HuH-7.5 (cell line): Measurements from ENCODE around the gene MINDY4.
A peak's percentile ranks its signal among the peaks of the same experiment; 100 is the strongest.

Source experiments
- DNase-seq: peaks from one replicate; pipeline ENCODE4 v3.0.0; 2011; ENCODE audit warnings: low spot score

Gene MINDY4

DNA sequence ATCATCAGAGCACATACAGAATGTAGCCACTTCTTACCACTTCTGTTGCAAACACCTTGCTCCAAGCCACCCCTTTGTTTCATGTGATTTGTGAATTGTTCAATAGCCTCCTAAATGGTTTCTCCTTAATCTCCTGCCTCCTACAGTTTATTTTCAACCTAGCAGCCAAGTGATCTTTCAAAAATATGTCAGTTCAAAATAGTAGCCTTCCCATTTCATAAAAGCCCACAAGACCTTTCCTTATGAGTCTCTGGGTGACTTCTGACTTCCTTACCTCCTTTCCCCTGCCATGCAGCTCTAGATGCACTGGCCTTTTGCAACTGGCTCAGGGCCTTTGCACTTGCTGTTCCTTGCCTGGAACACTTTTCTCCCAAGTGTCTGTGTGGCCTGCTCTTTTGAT lies 4.8 kb downstream of the MINDY4 start:
- DNase-seq = no peak

GRCh38 chr7:30776971-30777370 lies 5.8 kb downstream of the MINDY4 start:
- DNase-seq = no peak

DNA sequence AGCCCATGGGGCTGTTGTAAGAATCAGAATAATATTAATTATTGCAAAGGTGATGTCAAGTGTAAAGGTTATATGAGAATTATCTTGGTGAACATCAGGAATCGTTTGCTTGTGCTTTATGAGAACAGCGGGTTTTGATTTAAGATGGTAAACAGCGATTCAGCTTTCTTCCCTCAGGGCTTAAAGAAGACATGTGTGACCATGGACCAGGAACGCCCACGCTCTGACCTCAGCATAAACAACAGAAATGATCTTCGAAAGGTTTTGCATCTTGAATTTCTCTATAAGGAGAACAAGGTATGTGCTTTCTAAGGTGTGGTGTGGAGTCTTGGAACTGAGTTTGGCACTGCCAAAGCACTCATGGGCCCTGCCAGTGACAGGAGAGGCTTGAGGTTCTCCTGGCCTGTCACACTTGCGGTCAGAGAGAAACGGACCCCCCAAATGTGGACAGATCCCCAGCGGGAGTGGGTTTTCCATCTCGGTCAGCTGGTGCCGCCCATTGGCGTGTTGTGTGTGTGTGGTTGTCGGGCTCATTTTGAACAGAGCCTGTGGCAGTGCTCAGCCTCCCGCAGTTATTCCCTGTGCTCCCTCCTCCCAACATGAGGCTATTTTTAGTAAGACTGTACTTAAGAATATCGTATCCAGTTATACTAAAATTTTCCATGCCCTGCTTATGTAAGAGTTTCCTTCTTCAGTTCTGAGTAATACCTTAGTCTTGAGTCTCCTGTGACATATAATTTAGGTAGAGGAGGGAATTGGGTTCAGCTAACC lies 7.2 kb downstream of the MINDY4 start:
- DNase-seq = no peak

DNA sequence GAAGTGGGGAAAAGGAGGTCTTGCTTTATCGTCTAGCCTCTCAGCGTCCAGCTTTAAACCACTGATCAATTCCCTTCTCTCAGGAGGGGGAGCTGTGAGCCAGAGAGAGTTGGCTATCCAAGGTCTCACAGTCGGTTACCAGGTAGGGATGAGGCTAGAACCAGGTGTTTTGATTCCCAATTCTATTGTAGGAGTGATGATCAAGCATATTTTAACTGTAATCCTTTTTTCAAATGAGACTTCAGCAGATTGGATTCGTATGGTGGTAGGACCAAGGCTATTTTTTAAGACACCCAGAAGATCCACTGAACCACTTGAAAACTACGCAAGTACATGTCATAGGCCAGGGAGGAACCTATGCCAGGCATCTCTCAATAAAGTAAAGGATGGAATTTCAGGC lies 8.4 kb downstream of the MINDY4 start:
- DNase-seq = no peak

DNA sequence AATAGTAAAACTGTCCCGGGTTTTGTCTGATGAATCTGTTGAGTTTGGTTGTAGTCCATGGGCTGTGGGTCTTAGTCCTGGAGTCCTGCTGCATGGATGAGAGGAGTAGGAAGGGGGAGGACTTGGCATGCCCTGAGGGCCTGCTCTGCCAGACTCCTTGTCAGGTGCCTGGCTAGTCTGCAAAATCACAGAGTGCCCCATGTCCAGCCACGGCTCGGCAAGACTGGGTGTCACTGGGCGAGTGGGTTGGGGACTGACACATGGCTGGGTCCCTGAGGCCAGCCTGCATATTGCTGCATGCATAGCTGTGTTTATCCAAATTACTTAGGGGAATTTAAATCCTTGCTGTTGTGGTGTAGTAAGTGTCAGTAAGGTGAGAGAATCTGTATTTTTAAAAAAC lies 9.7 kb downstream of the MINDY4 start:
- no peak for DNase-seq

- no peak for DNase-seq
These were observed 11.5 kb downstream of the MINDY4 start for GRCh38 chr7:30782690-30783089.

GRCh38 chr7:30785786-30786185 lies 14.6 kb downstream of the MINDY4 start:
- DNase-seq = no peak

DNA sequence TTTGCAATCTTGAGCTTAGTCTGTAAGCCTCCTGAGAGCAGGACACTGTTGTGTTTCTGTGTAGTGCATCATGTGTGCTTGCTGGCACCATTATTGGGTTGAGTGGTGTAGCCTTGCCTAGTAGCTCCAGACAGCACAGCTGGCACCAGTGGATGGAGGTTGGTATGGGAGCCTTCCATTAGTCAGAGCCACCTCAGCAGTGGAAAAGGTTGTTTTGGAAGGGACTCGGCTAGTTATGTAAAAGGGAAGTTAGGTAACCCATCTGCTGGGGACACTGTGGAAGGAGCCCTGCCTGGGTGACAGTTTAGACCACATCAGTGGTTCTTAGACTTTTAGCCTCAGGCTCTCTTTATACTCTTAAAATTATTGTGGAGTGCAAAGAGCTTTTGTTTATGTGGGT lies 16.3 kb downstream of the MINDY4 start:
- no peak for DNase-seq

- no peak for DNase-seq
These were observed 17.6 kb downstream of the MINDY4 start for GRCh38 chr7:30788640-30789333.

DNA sequence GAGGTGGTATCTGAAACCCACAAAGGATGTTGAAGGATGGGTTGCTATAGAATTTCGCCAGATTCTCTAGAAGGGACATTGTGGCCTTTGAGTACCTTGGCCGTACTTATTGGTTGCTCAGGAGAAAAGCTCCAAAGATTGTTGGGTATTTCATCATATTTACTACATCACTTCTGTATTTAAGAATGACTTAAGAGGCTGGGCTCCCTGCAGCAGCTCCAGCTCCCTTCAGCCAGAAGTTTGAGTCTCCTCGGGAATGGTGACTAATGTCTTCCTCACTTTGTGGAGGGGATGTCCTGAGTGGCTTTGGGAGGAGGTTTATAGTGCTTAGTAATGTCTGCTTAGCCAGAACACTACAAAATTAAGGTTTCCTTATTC lies 18.1 kb downstream of the MINDY4 start:
- no peak for DNase-seq

GRCh38 chr7:30790356-30790755 lies 19.1 kb downstream of the MINDY4 start:
- no peak for DNase-seq

DNA sequence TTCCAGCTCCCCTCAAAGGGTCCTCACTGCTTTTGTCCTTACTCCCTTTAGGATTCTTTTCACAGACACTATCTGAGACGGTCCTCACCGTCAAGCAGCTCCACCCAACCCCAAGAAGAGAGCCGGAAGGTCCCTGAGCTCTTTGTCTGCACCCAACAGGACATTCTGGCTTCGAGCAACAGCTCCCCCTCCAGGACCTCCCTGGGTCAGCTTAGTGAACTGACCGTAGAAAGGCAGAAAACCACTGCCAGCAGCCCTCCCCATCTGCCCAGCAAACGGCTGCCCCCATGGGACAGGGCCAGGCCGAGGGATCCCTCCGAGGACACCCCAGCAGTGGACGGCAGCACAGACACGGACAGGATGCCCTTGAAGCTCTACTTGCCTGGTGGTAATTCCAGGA lies 19.9 kb downstream of the MINDY4 start:
- DNase-seq = no peak

- no peak for DNase-seq
These were observed 24.1 kb downstream of the MINDY4 start for GRCh38 chr7:30795161-30795948.

GRCh38 chr7:30796105-30796869 lies 25.1 kb downstream of the MINDY4 start:
- no peak for DNase-seq

DNA sequence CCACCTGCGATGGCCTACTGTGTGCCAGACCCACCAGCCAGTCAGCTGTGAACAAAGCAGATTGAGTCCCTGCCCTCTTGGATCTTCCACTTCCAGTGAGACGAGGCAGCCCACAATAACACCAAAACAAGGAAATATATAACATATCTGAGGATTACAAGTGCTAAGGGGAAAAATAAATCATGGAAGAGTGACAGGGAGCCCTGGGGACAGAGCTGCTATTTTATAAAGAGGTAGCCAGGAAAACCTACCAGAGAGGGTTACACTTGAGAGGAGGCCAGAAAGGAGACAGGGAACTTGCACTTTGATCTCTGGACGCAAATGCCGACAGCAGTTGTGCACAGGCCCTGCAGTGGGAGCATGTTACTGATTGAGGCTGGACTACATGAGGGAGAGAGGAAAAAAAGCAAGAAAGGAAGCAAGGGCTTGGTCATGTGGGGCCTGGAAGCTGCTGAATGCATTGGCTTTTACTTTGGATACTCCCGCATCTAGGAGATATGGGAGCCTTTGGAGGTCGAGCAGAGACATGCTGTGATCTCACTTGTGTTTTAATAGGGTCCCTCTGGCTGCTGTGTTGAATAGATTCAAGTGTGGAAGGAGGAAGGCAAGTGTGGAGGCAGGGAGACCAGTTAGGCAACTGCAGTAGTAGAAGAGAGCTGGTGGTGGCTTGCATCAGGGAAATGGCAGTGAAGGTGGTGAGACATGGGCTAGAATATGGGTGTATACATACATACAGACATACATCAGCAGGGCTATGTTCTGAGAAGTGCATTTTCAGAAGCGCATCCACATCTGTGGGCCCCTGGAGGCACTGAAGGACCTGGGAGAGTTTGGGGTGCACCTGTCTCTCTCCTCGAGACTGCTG lies 26.2 kb downstream of the MINDY4 start:
- peak; percentile 28 for DNase-seq

DNA sequence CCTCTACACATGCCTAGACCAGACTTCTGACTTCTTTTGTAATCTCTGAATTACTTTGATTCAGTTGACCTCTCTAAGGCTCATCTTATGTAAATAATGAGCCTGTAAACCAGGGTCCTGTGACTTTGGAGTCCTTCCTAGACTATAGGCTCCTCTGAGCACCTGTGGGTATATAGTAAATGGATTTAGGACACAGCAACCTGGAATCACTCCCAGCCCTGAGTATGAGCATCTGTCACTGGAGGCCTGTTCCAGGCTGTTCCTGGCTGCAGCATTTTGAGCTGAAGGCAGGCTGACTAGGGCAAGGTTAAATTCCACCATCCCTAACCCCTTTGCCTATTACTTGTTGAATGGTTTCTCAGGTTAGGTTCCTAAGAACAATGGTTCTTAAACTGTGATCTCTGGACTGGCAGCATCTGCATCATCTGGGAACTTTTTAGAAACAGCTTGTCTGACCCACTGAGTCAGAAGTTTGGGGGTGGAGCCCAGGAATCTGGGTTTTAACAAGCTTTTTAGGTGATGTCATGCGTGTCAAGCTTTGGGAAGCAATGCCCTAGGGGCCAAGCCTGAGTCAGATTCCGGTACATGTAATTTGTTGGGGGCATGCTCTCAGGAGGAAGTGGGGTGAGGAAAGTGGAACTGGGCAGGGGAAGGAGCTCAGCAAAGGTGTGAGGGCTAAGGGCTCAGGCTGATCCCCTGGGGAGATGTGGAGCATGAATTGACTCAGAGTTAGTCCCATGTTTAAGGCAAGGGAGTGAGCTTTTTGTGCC lies 28.2 kb downstream of the MINDY4 start:
- DNase-seq = no peak

DNA sequence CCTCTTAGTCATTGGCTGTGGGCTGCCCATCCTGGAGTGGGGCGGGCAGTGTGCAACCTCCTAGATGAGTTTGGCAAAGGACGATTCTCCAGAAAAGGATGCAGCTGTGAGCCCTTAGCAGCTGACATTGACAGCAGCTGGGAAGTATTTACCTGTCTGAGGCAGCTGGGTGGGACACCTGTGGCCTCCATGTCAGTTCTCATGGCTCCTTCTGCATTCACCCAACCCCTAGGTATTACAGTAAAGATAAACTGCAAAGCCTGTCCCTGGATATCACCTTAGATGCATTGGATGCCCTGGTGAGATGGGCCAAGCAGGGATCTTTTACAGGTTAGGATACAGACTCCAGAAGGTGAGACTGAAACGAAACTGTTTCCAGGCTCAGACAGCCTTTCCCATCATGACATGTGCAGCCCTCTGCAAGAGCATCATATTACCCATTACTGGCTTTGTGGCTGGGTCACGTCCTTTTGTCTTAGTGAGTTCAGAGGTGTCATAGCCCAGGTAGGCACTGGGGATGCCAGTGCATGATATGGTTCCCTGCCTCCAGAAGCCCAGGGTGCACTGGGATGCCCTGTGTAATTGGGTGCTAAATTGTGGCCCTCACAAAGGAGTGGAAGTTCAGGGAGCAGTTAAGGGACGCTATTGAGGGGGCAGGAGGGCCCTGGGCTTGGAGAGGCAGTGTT lies 28.9 kb downstream of the MINDY4 start:
- DNase-seq = no peak

DNA sequence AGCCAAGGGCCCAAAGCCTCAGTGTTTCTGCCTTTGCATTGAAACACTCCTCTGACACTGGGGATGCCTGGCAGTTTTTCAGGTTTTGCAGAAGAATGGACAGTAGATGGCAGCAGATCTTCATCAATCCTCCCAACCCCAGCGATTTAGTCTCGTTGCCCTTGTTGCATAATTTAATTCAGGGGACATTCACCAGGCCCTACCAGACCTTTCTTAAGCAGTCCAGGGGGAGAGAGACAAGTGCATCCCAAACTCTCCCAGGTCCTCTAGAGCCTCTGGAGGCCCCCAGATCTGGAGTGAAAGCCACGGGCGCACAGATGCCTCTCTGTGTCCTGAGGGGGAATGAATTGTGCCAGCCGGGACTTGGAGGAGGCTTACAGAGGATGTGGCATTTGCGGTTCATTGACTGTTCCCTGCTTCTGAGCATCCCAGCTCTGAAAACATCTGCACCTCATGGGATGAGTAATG lies 29.6 kb downstream of the MINDY4 start:
- peak; percentile 78 for DNase-seq

DNA sequence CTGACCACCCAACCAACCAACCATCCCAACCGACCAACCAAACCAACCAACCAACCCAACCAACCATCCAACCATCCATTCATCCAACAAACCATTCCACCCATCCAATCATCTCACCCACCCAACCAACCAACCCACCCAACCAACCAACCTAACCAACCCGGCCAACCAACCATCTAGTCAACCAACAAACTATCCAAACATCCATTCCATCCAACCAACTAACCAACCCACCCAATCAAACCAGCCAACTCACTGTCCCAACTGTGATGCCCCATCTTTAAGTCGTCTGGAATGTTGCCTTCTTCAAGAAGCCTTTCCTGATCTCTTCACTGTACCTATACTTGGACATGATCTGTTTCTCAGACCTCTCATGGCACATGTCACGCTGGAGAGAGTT lies 31.6 kb downstream of the MINDY4 start:
- no peak for DNase-seq
